Cerebellar cortex (tissue), 1 donor: Measurements from ENCODE around the gene PDGFB.

Experiments
- DNase-seq: peaks from one replicate; pipeline ENCODE4 v3.0.0-alpha.2; 2015; ENCODE audit warnings: low spot score

PDGFB gene

GRCh38 chr22:39277142-39277607, 32.4 kb upstream of the PDGFB start:
- DNase-seq, result no peak

GRCh38 chr22:39276440-39277141, 31.8 kb upstream of the PDGFB start:
- DNase-seq, result no peak

- no peak for DNase-seq
These were observed 31.1 kb upstream of the PDGFB start for GRCh38 chr22:39275814-39276439.

- no peak for DNase-seq
These were observed 29.4 kb upstream of the PDGFB start for GRCh38 chr22:39273950-39274887.

- DNase-seq, result no peak
These were observed 26.0 kb upstream of the PDGFB start for GRCh38 chr22:39270792-39271191.

GRCh38 chr22:39270280-39270679, 25.5 kb upstream of the PDGFB start:
- DNase-seq, result no peak

GRCh38 chr22:39269095-39269790, 24.5 kb upstream of the PDGFB start:
- no peak for DNase-seq

- DNase-seq, result no peak
These were observed 23.9 kb upstream of the PDGFB start for GRCh38 chr22:39268645-39269044.

GRCh38 chr22:39267974-39268373, 23.2 kb upstream of the PDGFB start:
- no peak for DNase-seq

- DNase-seq, result no peak
These were observed 21.7 kb upstream of the PDGFB start for GRCh38 chr22:39266398-39267030.

GRCh38 chr22:39265143-39265886, 20.5 kb upstream of the PDGFB start:
- DNase-seq, result no peak

- DNase-seq, result no peak
These were observed 19.7 kb upstream of the PDGFB start for GRCh38 chr22:39264349-39265038.

- DNase-seq, result no peak
These were observed 19.0 kb upstream of the PDGFB start for GRCh38 chr22:39263626-39264348.

- DNase-seq, result no peak
These were observed 14.9 kb upstream of the PDGFB start for GRCh38 chr22:39259666-39260065.

- no peak for DNase-seq
These were observed 13.2 kb upstream of the PDGFB start for GRCh38 chr22:39257901-39258475.

- DNase-seq, result no peak
These were observed 12.2 kb upstream of the PDGFB start for GRCh38 chr22:39256979-39257378.

- DNase-seq, result no peak
These were observed 11.4 kb upstream of the PDGFB start for GRCh38 chr22:39256186-39256552.

GRCh38 chr22:39255449-39256185, 10.8 kb upstream of the PDGFB start:
- DNase-seq, result no peak
